Measurements from ENCODE around the gene BCAS3.

The BCAS3 gene

DNA sequence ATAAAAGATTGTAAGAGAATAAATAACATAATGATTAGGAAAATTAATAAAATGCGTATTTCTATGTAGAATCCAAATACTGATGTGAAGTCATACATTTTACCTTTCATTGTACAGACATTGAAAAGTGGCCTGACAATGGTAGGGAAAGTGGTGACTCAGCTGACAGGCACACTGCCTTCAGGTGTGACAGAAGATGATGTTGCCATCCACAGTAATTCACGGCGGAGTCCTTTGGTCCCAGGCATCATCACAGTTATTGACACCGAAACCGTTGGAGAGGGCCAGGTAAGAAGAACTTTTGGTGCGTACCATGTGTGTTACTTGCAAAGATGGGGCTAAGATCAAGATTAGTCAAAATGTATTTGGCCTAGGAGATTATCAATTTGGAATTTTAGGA is 232.8 kb downstream of the BCAS3 start:
- no peak for TF ChIP-seq CTCF (IDR thresholded peaks at IDR 0.05; ENCODE audit: control insufficient read depth, insufficient read depth, low read depth, low read length, missing control alignments)
- no peak for DNase-seq (ENCODE audit: low read depth)

GRCh38 chr17:60914078-60914477 is 236.4 kb downstream of the BCAS3 start:
- no peak overlapping the region for H3K4me3 ChIP-seq (ENCODE audit: control insufficient read depth, low read depth, low read length)
- no peak for TF ChIP-seq CTCF (IDR thresholded peaks at IDR 0.05; ENCODE audit: control insufficient read depth, insufficient read depth, low read depth, low read length, missing control alignments)
- no peak for DNase-seq (ENCODE audit: low read depth)

More for the DNA sequence above, 232.8 kb downstream of the BCAS3 start:
- no peak overlapping the region for H3K4me3 ChIP-seq (ENCODE audit: control insufficient read depth, low read depth, low read length)

DNA sequence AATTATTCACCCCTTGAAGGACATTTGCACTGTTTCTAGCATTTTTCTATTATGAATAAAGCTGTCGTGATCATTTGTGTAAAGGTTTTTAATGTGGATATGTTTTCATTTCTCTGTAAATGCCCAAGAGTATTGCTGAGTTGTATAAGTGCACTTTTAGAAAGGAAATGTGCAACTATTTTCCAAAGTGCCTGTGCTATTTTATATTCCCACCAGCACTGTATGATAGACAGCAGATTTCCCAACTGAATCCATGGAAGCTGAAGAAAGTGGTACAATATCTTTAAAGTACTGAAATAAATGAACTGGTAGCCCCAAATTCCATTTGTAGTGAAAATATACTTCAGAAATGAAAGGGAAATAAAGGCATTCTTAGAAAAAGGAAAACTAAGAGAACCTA is 238.4 kb downstream of the BCAS3 start:
- no peak for DNase-seq (ENCODE audit: low read depth)
- no peak for TF ChIP-seq CTCF (IDR thresholded peaks at IDR 0.05; ENCODE audit: control insufficient read depth, insufficient read depth, low read depth, low read length, missing control alignments)
- no peak overlapping the region for H3K4me3 ChIP-seq (ENCODE audit: control insufficient read depth, low read depth, low read length)

DNA sequence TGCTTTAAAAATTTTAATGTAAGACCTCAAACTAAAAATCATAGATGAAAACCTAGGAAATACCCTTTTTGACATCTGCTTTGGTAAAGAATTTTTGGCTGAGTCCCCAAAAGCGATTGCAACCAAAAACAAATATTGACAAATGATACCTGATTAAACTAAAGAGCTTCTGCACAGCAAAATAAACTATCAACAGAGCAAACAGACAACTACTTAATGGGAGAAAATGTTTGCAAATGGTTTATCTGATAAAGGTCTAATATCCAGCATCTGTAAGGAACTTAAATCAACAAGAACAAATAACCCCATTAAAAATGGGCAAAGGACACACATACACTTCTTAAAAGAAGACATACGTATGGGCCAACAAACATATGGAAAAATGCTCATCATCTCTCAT is 242.5 kb downstream of the BCAS3 start:
- DNase-seq (ENCODE audit: low read depth), result no peak
- TF ChIP-seq CTCF (IDR thresholded peaks at IDR 0.05; ENCODE audit: control insufficient read depth, insufficient read depth, low read depth, low read length, missing control alignments), result no peak
- H3K4me3 ChIP-seq (ENCODE audit: control insufficient read depth, low read depth, low read length), result no peak overlapping the region

GRCh38 chr17:60923000-60923399 is 245.3 kb downstream of the BCAS3 start:
- DNase-seq (ENCODE audit: low read depth), result no peak
- no peak overlapping the region for H3K4me3 ChIP-seq (ENCODE audit: control insufficient read depth, low read depth, low read length)
- no peak for TF ChIP-seq CTCF (IDR thresholded peaks at IDR 0.05; ENCODE audit: control insufficient read depth, insufficient read depth, low read depth, low read length, missing control alignments)

DNA sequence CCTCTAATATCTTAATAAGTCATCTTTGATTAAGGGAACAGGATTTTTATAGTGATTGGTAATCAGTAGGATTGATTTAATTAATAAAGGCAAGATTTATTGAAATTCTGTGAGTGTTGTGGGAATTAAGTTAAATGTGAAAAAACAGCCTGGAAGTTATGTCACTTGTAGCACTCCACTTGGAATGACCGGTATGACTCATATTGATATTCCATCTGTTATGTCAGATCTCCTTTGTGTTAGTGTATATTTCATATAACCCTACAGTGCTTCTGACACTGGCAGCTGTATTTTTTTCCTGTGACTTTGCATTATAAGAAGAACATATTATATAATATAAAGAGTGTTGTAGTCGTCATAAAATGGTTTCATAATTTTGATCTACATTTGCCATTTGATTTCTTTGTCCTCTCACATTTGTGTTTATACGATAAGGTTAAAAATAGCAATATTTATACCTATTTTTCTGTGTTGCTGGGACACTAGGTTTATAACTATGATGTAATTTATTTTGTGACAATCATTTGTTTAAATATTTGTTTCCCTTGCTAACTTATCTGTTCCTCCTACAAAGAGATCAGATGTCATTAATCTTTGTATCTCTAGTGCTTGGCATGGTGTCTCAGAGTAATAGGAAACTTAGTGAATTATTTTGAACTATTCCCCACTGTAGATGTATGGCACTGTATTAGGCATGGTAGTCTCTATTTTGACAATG is 249.0 kb downstream of the BCAS3 start:
- no peak for DNase-seq (ENCODE audit: low read depth)
- TF ChIP-seq CTCF (IDR thresholded peaks at IDR 0.05; ENCODE audit: control insufficient read depth, insufficient read depth, low read depth, low read length, missing control alignments), result no peak
- no peak overlapping the region for H3K4me3 ChIP-seq (ENCODE audit: control insufficient read depth, low read depth, low read length)
